Thyroid gland (tissue), 4 donors: ENCODE data around the gene FGF18.

Experiments used
- POLR2A ChIP-seq, 2 donors: fragments of 450-650 bp; IDR thresholded peaks; one replicate each; pipeline ENCODE4 v1.6.1; 2017; ENCODE audit warnings: antibody characterized with exemption in 2 of 2, mild to moderate bottlenecking in 2 of 2, moderate library complexity in 1 of 2
- TF ChIP-seq, protein P1 (sequence below), 6 experiments: fragments of 200-600 bp in 3 of 6; fragments of 450-650 bp in 3 of 6; sonication (generic) in 3 of 6; IDR thresholded peaks; one replicate each; pipeline ENCODE4 v1.5.1; 2016 to 2019; ENCODE audit warnings: antibody characterized with exemption in 6 of 6, mild to moderate bottlenecking in 2 of 6, inconsistent platforms in 1 of 6, moderate library complexity in 1 of 6

DNA sequence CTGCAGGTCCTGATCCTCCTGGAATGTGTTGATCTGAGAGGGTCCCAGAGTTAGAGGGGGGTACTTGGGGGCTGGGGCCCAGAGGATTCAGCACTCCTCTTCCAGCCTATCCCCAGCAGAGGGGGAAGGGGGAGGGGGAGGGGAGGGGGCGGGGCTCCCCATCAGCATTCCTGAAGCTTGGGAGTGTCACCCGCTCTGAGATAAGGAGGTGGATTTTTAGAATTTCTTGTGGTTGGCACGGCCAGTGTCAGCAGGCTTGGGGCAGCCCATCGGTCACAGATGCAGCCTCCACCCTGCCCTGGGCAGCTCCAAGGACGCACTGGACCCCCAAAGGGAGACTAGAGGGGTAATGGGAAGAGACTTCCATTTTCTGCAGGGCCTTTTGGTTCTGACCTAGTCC is 5.3 kb downstream of the FGF18 start:
- TF ChIP-seq, protein P1, sequence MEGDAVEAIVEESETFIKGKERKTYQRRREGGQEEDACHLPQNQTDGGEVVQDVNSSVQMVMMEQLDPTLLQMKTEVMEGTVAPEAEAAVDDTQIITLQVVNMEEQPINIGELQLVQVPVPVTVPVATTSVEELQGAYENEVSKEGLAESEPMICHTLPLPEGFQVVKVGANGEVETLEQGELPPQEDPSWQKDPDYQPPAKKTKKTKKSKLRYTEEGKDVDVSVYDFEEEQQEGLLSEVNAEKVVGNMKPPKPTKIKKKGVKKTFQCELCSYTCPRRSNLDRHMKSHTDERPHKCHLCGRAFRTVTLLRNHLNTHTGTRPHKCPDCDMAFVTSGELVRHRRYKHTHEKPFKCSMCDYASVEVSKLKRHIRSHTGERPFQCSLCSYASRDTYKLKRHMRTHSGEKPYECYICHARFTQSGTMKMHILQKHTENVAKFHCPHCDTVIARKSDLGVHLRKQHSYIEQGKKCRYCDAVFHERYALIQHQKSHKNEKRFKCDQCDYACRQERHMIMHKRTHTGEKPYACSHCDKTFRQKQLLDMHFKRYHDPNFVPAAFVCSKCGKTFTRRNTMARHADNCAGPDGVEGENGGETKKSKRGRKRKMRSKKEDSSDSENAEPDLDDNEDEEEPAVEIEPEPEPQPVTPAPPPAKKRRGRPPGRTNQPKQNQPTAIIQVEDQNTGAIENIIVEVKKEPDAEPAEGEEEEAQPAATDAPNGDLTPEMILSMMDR (IDR thresholded peaks at IDR 0.05): no peak
- TF ChIP-seq POLR2A (IDR thresholded peaks at IDR 0.05): no peak
